GM12878 (cell line): ENCODE results near the gene RAD54L2. TPM values are rescaled to one million over a fixed set of nuclear protein-coding genes. Genes with fewer than 3 reads are reported as not detected.

ENCODE experiments used
- FOXK2 ChIP-seq: fragments of 450-650 bp; IDR thresholded peaks from 2 replicates; pipeline ENCODE4 v1.6.1; 2017; ENCODE audit warnings: mild to moderate bottlenecking, moderate library complexity
- KDM1A ChIP-seq: fragments of 200-600 bp; sonication (generic); IDR thresholded peaks from 2 replicates; pipeline ENCODE4 v1.6.1; 2016; ENCODE audit warnings: borderline replicate concordance
- KLF5 ChIP-seq: fragments of 450-650 bp; IDR thresholded peaks from 2 replicates; pipeline ENCODE4 v1.6.1; 2014; ENCODE audit warnings: mild to moderate bottlenecking; ENCODE audit not compliant: partially characterized antibody
- polyA plus RNA-seq, 11 experiments: library from polyadenylated mRNA; depleted of rRNA in 4 of 11; unstranded in 6 of 11; stranded (reverse) in 5 of 11; fragments of >200 nt; fragmentation: Nextera tagmentation in 4 of 11; fragmentation: Illumina TruSeq in 1 of 11; extraction: Ambion mirVana in 4 of 11; extraction: Trizol in 1 of 11; gene quantifications; 1 replicate in 1 of 11; 2 replicates in 10 of 11; pipeline versions ENCODE4 v1.2.1 to v1.2.3, GENCODE V29; 2011 to 2016; ENCODE audit warnings: inconsistent platforms in 2 of 11, missing spikeins in 2 of 11, low read depth in 1 of 11
- total RNA-seq, 4 experiments: library from RNA; depleted of rRNA in 3 of 4; stranded (reverse); fragments of >200 nt in 3 of 4; fragmentation: Illumina TruSeq in 1 of 4; extraction: Trizol in 1 of 4; gene quantifications; 2 replicates each; pipeline versions ENCODE4 v1.2.1 to v1.2.3, GENCODE V29; 2013 to 2021
- TF ChIP-seq, protein P1 (sequence below): IDR thresholded peaks from 2 replicates; pipeline ENCODE4 v1.6.1; 2012; ENCODE audit warnings: improper control_type of control experiment, low read depth, low read length; ENCODE audit not compliant: insufficient replicate concordance
- TF ChIP-seq, protein P2 (sequence below): fragments of 450-650 bp; IDR thresholded peaks from 2 replicates; pipeline ENCODE4 v1.6.1; 2014; ENCODE audit warnings: mild to moderate bottlenecking
- TF ChIP-seq, protein P3 (sequence below), 3 experiments: IDR thresholded peaks in 2 of 3; conservative IDR thresholded peaks in 1 of 3; 2 replicates each; pipeline ENCODE4 v1.5.1; 2011; ENCODE audit warnings: low read depth in 3 of 3, low read length in 3 of 3, mild to moderate bottlenecking in 3 of 3, control low read depth in 2 of 3, moderate library complexity in 2 of 3, inconsistent platforms in 1 of 3, mixed read lengths in 1 of 3; ENCODE audit not compliant: control insufficient read depth in 2 of 3, insufficient read depth in 1 of 3; ENCODE audit errors: extremely low read depth in 1 of 3
- TF ChIP-seq, protein P4 (sequence below): fragments of 450-650 bp; formaldehyde crosslinking; IDR thresholded peaks from 2 replicates; pipeline ENCODE4 v1.4.0; 2022; ENCODE audit warnings: mild to moderate bottlenecking, moderate library complexity
- TF ChIP-seq, protein P5 (sequence below): fragments of 450-650 bp; conservative IDR thresholded peaks from 2 replicates; pipeline ENCODE4 v1.6.1; 2017; ENCODE audit warnings: mild to moderate bottlenecking, moderate library complexity
- TF ChIP-seq, protein P6 (sequence below): fragments of 450-650 bp; formaldehyde crosslinking; IDR thresholded peaks from 2 replicates; pipeline ENCODE4 v1.5.0; 2022; ENCODE audit warnings: mild to moderate bottlenecking, missing genetic modification characterization

Gene RAD54L2
- total and polyA plus RNA-seq, 10 of the 15 experiments (the other 5 are each of a cell fraction or from before 2014, with no cell fraction given): 2.2 to 23.8 (median 11.1) TPM

DNA sequence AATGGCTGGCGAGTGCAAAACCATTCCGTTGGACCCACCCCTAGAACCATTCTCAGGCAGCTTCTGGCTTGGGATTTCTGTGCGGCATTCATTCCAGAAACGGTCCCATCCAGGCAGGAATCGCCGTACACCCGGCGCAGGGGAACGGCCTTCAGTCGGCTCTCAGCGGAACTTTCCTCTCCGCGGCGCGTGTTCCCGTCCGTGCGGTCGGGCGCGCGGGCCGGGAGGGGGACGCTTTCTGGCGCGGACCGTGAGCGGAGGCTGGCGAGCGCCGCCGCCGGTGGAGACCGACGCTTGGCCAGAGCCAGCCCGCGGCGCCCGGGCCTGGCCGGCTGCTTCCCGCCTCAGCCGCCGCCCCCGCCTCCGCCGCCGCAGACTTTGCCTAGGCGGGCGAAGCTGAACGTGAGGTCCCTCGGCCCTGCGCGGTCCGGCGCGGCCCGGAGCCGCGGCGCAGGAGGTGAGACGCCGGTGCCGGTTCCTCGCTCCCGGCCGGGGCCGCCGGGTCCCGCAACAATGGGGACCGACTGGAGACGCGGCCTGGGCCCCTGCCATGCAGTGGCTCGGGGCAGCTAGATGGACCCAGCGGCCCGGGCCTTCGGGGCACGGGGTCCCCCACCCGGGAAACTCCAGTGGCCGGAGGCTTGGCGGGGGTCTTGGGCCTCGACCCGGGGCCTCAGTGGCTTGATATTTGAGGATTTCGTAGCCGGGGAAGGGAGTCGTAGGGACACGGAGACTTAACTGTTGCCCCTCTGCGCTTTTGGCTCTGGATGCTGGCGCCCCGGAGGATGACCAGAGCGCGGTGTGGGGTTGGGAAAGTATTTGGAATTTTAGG is at the start of gene RAD54L2 (continued):
- TF ChIP-seq, protein P1, sequence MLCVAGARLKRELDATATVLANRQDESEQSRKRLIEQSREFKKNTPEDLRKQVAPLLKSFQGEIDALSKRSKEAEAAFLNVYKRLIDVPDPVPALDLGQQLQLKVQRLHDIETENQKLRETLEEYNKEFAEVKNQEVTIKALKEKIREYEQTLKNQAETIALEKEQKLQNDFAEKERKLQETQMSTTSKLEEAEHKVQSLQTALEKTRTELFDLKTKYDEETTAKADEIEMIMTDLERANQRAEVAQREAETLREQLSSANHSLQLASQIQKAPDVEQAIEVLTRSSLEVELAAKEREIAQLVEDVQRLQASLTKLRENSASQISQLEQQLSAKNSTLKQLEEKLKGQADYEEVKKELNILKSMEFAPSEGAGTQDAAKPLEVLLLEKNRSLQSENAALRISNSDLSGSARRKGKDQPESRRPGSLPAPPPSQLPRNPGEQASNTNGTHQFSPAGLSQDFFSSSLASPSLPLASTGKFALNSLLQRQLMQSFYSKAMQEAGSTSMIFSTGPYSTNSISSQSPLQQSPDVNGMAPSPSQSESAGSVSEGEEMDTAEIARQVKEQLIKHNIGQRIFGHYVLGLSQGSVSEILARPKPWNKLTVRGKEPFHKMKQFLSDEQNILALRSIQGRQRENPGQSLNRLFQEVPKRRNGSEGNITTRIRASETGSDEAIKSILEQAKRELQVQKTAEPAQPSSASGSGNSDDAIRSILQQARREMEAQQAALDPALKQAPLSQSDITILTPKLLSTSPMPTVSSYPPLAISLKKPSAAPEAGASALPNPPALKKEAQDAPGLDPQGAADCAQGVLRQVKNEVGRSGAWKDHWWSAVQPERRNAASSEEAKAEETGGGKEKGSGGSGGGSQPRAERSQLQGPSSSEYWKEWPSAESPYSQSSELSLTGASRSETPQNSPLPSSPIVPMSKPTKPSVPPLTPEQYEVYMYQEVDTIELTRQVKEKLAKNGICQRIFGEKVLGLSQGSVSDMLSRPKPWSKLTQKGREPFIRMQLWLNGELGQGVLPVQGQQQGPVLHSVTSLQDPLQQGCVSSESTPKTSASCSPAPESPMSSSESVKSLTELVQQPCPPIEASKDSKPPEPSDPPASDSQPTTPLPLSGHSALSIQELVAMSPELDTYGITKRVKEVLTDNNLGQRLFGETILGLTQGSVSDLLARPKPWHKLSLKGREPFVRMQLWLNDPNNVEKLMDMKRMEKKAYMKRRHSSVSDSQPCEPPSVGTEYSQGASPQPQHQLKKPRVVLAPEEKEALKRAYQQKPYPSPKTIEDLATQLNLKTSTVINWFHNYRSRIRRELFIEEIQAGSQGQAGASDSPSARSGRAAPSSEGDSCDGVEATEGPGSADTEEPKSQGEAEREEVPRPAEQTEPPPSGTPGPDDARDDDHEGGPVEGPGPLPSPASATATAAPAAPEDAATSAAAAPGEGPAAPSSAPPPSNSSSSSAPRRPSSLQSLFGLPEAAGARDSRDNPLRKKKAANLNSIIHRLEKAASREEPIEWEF: no peak
- TF ChIP-seq, protein P2, sequence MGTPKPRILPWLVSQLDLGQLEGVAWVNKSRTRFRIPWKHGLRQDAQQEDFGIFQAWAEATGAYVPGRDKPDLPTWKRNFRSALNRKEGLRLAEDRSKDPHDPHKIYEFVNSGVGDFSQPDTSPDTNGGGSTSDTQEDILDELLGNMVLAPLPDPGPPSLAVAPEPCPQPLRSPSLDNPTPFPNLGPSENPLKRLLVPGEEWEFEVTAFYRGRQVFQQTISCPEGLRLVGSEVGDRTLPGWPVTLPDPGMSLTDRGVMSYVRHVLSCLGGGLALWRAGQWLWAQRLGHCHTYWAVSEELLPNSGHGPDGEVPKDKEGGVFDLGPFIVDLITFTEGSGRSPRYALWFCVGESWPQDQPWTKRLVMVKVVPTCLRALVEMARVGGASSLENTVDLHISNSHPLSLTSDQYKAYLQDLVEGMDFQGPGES: no peak; the same call in 1 of the 2 replicates
- TF ChIP-seq KDM1A (no peak), FOXK2 (no peak), KLF5 (peak; percentile 87)
- TF ChIP-seq, protein P3, sequence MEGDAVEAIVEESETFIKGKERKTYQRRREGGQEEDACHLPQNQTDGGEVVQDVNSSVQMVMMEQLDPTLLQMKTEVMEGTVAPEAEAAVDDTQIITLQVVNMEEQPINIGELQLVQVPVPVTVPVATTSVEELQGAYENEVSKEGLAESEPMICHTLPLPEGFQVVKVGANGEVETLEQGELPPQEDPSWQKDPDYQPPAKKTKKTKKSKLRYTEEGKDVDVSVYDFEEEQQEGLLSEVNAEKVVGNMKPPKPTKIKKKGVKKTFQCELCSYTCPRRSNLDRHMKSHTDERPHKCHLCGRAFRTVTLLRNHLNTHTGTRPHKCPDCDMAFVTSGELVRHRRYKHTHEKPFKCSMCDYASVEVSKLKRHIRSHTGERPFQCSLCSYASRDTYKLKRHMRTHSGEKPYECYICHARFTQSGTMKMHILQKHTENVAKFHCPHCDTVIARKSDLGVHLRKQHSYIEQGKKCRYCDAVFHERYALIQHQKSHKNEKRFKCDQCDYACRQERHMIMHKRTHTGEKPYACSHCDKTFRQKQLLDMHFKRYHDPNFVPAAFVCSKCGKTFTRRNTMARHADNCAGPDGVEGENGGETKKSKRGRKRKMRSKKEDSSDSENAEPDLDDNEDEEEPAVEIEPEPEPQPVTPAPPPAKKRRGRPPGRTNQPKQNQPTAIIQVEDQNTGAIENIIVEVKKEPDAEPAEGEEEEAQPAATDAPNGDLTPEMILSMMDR (IDR thresholded peaks at IDR 0.05 in 2 of 3, conservative IDR thresholded peaks at IDR 0.05 in 1 of 3; ENCODE audit: control insufficient read depth in 2 of 3, extremely low read depth in 1 of 3, insufficient read depth in 1 of 3, low read depth in 3 of 3, low read length in 3 of 3): peak; percentile 20 to 43 (median 33); a peak in 4 of 6 replicates
- TF ChIP-seq, protein P4, sequence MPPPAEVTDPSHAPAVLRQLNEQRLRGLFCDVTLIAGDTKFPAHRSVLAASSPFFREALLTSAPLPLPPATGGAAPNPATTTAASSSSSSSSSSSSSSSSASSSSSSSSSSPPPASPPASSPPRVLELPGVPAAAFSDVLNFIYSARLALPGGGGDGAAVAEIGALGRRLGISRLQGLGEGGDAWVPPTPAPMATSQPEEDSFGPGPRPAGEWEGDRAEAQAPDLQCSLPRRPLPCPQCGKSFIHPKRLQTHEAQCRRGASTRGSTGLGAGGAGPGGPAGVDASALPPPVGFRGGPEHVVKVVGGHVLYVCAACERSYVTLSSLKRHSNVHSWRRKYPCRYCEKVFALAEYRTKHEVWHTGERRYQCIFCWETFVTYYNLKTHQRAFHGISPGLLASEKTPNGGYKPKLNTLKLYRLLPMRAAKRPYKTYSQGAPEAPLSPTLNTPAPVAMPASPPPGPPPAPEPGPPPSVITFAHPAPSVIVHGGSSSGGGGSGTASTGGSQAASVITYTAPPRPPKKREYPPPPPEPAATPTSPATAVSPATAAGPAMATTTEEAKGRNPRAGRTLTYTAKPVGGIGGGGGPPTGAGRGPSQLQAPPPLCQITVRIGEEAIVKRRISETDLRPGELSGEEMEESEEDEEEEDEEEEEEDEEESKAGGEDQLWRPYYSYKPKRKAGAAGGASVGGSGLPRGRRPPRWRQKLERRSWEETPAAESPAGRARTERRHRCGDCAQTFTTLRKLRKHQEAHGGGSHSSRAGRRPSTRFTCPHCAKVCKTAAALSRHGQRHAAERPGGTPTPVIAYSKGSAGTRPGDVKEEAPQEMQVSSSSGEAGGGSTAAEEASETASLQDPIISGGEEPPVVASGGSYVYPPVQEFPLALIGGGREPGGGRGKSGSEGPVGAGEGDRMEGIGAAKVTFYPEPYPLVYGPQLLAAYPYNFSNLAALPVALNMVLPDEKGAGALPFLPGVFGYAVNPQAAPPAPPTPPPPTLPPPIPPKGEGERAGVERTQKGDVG (CRISPR knock-in tag): no peak
- TF ChIP-seq, protein P5, sequence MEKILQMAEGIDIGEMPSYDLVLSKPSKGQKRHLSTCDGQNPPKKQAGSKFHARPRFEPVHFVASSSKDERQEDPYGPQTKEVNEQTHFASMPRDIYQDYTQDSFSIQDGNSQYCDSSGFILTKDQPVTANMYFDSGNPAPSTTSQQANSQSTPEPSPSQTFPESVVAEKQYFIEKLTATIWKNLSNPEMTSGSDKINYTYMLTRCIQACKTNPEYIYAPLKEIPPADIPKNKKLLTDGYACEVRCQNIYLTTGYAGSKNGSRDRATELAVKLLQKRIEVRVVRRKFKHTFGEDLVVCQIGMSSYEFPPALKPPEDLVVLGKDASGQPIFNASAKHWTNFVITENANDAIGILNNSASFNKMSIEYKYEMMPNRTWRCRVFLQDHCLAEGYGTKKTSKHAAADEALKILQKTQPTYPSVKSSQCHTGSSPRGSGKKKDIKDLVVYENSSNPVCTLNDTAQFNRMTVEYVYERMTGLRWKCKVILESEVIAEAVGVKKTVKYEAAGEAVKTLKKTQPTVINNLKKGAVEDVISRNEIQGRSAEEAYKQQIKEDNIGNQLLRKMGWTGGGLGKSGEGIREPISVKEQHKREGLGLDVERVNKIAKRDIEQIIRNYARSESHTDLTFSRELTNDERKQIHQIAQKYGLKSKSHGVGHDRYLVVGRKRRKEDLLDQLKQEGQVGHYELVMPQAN: peak; percentile 84
- TF ChIP-seq, protein P6, sequence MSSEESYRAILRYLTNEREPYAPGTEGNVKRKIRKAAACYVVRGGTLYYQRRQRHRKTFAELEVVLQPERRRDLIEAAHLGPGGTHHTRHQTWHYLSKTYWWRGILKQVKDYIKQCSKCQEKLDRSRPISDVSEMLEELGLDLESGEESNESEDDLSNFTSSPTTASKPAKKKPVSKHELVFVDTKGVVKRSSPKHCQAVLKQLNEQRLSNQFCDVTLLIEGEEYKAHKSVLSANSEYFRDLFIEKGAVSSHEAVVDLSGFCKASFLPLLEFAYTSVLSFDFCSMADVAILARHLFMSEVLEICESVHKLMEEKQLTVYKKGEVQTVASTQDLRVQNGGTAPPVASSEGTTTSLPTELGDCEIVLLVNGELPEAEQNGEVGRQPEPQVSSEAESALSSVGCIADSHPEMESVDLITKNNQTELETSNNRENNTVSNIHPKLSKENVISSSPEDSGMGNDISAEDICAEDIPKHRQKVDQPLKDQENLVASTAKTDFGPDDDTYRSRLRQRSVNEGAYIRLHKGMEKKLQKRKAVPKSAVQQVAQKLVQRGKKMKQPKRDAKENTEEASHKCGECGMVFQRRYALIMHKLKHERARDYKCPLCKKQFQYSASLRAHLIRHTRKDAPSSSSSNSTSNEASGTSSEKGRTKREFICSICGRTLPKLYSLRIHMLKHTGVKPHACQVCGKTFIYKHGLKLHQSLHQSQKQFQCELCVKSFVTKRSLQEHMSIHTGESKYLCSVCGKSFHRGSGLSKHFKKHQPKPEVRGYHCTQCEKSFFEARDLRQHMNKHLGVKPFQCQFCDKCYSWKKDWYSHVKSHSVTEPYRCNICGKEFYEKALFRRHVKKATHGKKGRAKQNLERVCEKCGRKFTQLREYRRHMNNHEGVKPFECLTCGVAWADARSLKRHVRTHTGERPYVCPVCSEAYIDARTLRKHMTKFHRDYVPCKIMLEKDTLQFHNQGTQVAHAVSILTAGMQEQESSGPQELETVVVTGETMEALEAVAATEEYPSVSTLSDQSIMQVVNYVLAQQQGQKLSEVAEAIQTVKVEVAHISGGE (CRISPR knock-in tag): peak; percentile 99
